ENCODE data around the gene MYL7. TPM values are rescaled to one million over a fixed set of nuclear protein-coding genes. Genes with fewer than 3 reads are reported as not detected.

The MYL7 gene
- total and polyA plus RNA-seq, 9 of the 15 experiments (the other 6 are each of a cell fraction or from before 2014, with no cell fraction given), result not detected

- Histone ChIP-seq H2AFZ (ENCODE audit: low read depth, low read length) (no peak overlapping the region), H3K36me3 (ENCODE audit: control insufficient read depth, insufficient read depth, low read length) (no peaks in the 10 kb centered on the region), H3K9me3 (replicated peaks; ENCODE audit: control insufficient read depth, insufficient read depth, low read depth, low read length) (peaks cover 10% of the 10 kb centered on the region), H3K4me2 (ENCODE audit: insufficient read depth, low read length) (no peak overlapping the region), H3K9ac (ENCODE audit: insufficient read depth in 1 of 2, low read depth in 2 of 2, low read length in 2 of 2) (0 out of 4 replicates have a peak overlapping the region, but pooled peaks of 1 of the 2 experiments have one; percentile 29), H4K20me1 (replicated peaks; ENCODE audit: control insufficient read depth, insufficient read depth, low read length) (no peaks in the 10 kb centered on the region), H3K27ac (ENCODE audit: extremely low read depth, low read depth, low read length) (no peak overlapping the region), H3K27me3 (ENCODE audit: control insufficient read depth in 2 of 2, insufficient read depth in 2 of 2, low read length in 2 of 2) (peaks cover 8 to 44% of the 10 kb centered on the region in 2 experiments; a peak in 3 of 5 replicates), H3K4me1 (replicated peaks in 1 of 2; ENCODE audit: control insufficient read depth in 2 of 2, insufficient read depth in 2 of 2, low read length in 2 of 2) (no peaks in the 10 kb centered on the region), H3K9me1 (ENCODE audit: control insufficient read depth, insufficient read depth, low read length) (no peaks in the 10 kb centered on the region), H3K4me3 (no peak overlapping the region), H3K79me2 (ENCODE audit: control insufficient read depth, insufficient read depth, low read length) (no peaks in the 10 kb centered on the region)
- ATAC-seq (no peak), FAIRE-seq (no peak), DNase-seq (ENCODE audit: extremely low read depth in 1 of 4, low spot score in 3 of 4) (no peak)
- BruUV-seq (replicated peaks), result no TSS peak
- WGBS (ENCODE audit: insufficient coverage, low coverage, missing lambda C conversion rate), result no CpG with 5 or more reads among the region's 2 CpGs
- ChIA-PET CTCF (ENCODE audit: low intra/inter-chr PET ratio) (no interaction called here), POLR2A (no interaction called here)
- in situ Hi-C loops (cut with MboI), result no loop called here
- intact Hi-C loops (cut with micrococcal nuclease), result no loop called here
- TF ChIP-seq NFRKB (IDR thresholded peaks at IDR 0.05; ENCODE audit: low read depth) (no peak), ZNF347 (CRISPR knock-in tag; IDR thresholded peaks at IDR 0.05; ENCODE audit: low read depth) (no peak), THRB (CRISPR knock-in tag; conservative IDR thresholded peaks at IDR 0.05) (0 out of 2 replicates have a peak, but pooled peaks have one; percentile 68), RREB1 (CRISPR knock-in tag; IDR thresholded peaks at IDR 0.05) (no peak), HBP1 (CRISPR knock-in tag; IDR thresholded peaks at IDR 0.05) (peak; percentile 61; the same call in 1 of the 2 replicates), MITF (IDR thresholded peaks at IDR 0.05) (no peak), XRCC5 (IDR thresholded peaks at IDR 0.05; ENCODE audit: low read depth, low read length) (no peak), FOSL1 (tag; conservative IDR thresholded peaks at IDR 0.05) (peak; percentile 67), SPI1 (IDR thresholded peaks at IDR 0.05; ENCODE audit: borderline replicate concordance, low read depth, low read length) (peak; percentile 45; the same call in 1 of the 2 replicates), ZNF778 (CRISPR knock-in tag; IDR thresholded peaks at IDR 0.05) (no peak), LARP7 (IDR thresholded peaks at IDR 0.05) (0 out of 2 replicates have a peak, but pooled peaks have one; percentile 28)
Measured at GRCh38 chr7:44184873-44185446, 43.8 kb upstream of the MYL7 start.
